ENCODE results near the gene TBX15.

DNA sequence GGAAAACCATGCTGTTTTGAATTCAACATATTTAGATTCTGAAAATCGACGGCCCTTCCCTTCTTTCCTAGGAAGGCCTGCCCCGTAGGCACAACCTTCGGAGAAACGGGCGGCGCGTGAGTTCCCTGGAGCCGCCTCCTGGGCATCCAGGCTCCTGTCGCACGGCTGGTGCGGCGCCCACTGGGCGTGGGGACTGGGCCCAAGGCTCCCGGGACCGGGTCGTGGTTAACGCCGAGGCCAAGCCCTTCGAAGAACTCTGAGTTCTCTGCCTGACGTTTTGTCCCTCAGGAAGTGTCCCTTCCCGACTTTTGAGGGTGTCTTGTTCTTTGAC, 19.2 kb upstream of the TBX15 start:
- TF ChIP-seq EZH2 (IDR thresholded peaks at IDR 0.05; ENCODE audit: borderline replicate concordance, low read depth, low read length, poor library complexity, severe bottlenecking), result no peak
- TF ChIP-seq, protein P1, sequence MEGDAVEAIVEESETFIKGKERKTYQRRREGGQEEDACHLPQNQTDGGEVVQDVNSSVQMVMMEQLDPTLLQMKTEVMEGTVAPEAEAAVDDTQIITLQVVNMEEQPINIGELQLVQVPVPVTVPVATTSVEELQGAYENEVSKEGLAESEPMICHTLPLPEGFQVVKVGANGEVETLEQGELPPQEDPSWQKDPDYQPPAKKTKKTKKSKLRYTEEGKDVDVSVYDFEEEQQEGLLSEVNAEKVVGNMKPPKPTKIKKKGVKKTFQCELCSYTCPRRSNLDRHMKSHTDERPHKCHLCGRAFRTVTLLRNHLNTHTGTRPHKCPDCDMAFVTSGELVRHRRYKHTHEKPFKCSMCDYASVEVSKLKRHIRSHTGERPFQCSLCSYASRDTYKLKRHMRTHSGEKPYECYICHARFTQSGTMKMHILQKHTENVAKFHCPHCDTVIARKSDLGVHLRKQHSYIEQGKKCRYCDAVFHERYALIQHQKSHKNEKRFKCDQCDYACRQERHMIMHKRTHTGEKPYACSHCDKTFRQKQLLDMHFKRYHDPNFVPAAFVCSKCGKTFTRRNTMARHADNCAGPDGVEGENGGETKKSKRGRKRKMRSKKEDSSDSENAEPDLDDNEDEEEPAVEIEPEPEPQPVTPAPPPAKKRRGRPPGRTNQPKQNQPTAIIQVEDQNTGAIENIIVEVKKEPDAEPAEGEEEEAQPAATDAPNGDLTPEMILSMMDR (conservative IDR thresholded peaks at IDR 0.05; ENCODE audit: low read depth, low read length), result no peak

All from A673 (cell line).